ENCODE results near the gene ERVFRD-1. TPM values are rescaled to one million over a fixed set of nuclear protein-coding genes. Genes with fewer than 3 reads are reported as not detected.
"Not testable (repeated sequence)": the region's sequence is repeated elsewhere in the genome, so short reads cannot be mapped to it uniquely, and the experiment has no call there.

The ERVFRD-1 gene
- total RNA-seq, 6 experiments from 2014 or later, result 0.12 TPM; not detected in 5

DNA sequence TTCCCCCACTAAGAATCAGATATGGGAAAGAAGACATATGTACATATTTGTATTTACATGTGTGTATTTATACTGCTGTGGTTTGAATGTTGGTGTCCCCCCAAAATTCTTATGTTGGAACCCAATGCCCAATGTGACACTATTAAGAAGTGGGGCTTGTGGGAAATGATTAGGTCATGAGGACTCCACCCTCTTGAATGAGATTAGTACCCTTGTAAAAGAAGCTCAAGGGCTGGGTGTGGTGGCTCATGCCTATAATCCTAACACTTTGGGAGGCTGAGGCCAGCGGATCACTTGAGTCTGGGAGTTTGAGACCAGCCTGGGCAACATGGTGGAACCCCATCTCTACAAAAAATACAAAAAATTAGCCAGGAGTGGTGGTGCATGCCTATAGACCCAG is 21.8 kb downstream of the ERVFRD-1 start:
- WGBS (ENCODE audit: insufficient coverage, low coverage, low lambda C conversion rate, missing lambda C conversion rate), result no CpG with 5 or more reads among the region's 1 CpG
- Histone ChIP-seq H3K4me1 (no peaks in the 10 kb centered on the region), H3K9me3 (no peaks in the 10 kb centered on the region), H3K27ac (no peak overlapping the region), H3K27me3 (no peaks in the 10 kb centered on the region), H3K36me3 (no peaks in the 10 kb centered on the region), H3K4me3 (no peak overlapping the region)
- intact Hi-C loops (cut with DNase I), result no loop called here
- TF ChIP-seq POLR2A (IDR thresholded peaks at IDR 0.05), result no peak
- TF ChIP-seq, protein P1, sequence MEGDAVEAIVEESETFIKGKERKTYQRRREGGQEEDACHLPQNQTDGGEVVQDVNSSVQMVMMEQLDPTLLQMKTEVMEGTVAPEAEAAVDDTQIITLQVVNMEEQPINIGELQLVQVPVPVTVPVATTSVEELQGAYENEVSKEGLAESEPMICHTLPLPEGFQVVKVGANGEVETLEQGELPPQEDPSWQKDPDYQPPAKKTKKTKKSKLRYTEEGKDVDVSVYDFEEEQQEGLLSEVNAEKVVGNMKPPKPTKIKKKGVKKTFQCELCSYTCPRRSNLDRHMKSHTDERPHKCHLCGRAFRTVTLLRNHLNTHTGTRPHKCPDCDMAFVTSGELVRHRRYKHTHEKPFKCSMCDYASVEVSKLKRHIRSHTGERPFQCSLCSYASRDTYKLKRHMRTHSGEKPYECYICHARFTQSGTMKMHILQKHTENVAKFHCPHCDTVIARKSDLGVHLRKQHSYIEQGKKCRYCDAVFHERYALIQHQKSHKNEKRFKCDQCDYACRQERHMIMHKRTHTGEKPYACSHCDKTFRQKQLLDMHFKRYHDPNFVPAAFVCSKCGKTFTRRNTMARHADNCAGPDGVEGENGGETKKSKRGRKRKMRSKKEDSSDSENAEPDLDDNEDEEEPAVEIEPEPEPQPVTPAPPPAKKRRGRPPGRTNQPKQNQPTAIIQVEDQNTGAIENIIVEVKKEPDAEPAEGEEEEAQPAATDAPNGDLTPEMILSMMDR (IDR thresholded peaks at IDR 0.05), result no peak
- no peak for DNase-seq
- no peak for ATAC-seq

GRCh38 chr6:11087141-11087812 is 24.2 kb downstream of the ERVFRD-1 start:
- DNase-seq; H3K4me3 ChIP-seq; H3K36me3 ChIP-seq; H3K4me1 ChIP-seq; intact Hi-C loops (cut with DNase I); H3K27ac ChIP-seq; H3K9me3 ChIP-seq; H3K27me3 ChIP-seq; ATAC-seq: not testable (repeated sequence)
- WGBS (ENCODE audit: insufficient coverage, low coverage, low lambda C conversion rate, missing lambda C conversion rate), result 83% methylated on average over 1 of the region's 47 CpGs

GRCh38 chr6:11085758-11086435 is 25.6 kb downstream of the ERVFRD-1 start:
- Histone ChIP-seq H3K9me3 (no peaks in the 10 kb centered on the region), H3K27ac (no peak overlapping the region), H3K36me3 (no peaks in the 10 kb centered on the region), H3K4me3 (no peak overlapping the region), H3K4me1 (no peaks in the 10 kb centered on the region), H3K27me3 (no peaks in the 10 kb centered on the region)
- intact Hi-C loops (cut with DNase I), result no loop called here
- TF ChIP-seq POLR2A (IDR thresholded peaks at IDR 0.05), result no peak
- TF ChIP-seq, protein P1 (IDR thresholded peaks at IDR 0.05), result no peak
- no peak for ATAC-seq
- 22% methylated on average over 2 of the region's 3 CpGs for whole genome bisulfite sequencing (ENCODE audit: insufficient coverage, low coverage, low lambda C conversion rate, missing lambda C conversion rate)
- no peak for DNase-seq

DNA sequence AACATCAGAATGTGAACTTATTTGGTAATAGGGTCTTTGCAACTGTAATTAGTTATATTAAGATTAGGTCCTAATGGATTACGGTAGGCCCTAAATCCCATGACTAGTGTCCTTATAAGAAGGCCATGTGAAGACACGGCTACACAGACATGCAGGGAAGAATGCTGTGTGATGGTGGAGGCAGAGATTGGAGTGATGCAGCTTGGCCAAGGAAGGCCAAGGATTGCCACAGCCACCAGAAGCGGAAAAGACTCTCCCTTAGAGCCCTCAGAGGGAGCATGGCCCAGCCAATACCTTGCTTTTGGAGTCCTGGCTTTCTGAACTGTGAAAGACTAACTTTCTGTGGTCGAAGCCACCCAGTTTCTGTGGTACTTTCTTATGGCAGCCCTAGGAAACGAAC is 27.6 kb downstream of the ERVFRD-1 start:
- no peak overlapping the region for H3K27ac ChIP-seq
- H3K27me3 ChIP-seq, result no peaks in the 10 kb centered on the region
- H3K36me3 ChIP-seq, result no peaks in the 10 kb centered on the region
- no peak for ATAC-seq
- H3K4me1 ChIP-seq, result no peaks in the 10 kb centered on the region
- 92% methylated on average over 4 of the region's 5 CpGs for WGBS (ENCODE audit: insufficient coverage, low coverage, low lambda C conversion rate, missing lambda C conversion rate)
- intact Hi-C loops (cut with DNase I), result no loop called here
- no peak for DNase-seq
- no peaks in the 10 kb centered on the region for H3K9me3 ChIP-seq
- no peak overlapping the region for H3K4me3 ChIP-seq
- TF ChIP-seq POLR2A (IDR thresholded peaks at IDR 0.05), result no peak
- TF ChIP-seq, protein P1 (IDR thresholded peaks at IDR 0.05), result no peak

DNA sequence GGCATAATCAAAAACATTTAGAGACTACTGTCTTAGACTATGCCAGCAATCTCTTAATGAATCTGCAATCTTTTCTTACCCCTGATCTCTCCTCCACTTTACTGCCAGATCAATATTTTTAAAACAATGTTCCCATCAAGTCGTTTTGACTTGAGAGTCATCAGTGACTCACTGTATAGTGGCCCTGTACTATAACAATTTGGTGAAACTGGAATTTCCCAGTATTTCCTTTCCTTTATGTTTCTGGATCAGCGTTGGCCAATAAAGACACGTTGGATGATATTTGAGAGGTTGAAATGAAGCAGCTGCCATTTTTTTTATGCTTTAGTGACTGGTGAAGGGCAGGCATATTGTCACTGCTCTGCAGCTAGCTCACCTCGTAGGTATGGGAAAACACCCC is 28.0 kb downstream of the ERVFRD-1 start:
- H3K36me3 ChIP-seq, result no peaks in the 10 kb centered on the region
- intact Hi-C loops (cut with DNase I), result no loop called here
- H3K27me3 ChIP-seq, result no peaks in the 10 kb centered on the region
- H3K4me1 ChIP-seq, result no peaks in the 10 kb centered on the region
- no peaks in the 10 kb centered on the region for H3K9me3 ChIP-seq
- no peak for ATAC-seq
- no peak for DNase-seq
- H3K27ac ChIP-seq, result no peak overlapping the region
- TF ChIP-seq POLR2A (IDR thresholded peaks at IDR 0.05), result no peak
- TF ChIP-seq, protein P1 (IDR thresholded peaks at IDR 0.05), result no peak
- 68% methylated on average over 4 of the region's 4 CpGs for WGBS (ENCODE audit: insufficient coverage, low coverage, low lambda C conversion rate, missing lambda C conversion rate)
- H3K4me3 ChIP-seq, result no peak overlapping the region

Measured in right lobe of liver (tissue), 6 donors.